DMS53 (cell line): ENCODE results near the gene STPG1.
"Not testable (repeated sequence)": the region's sequence is repeated elsewhere in the genome, so short reads cannot be mapped to it uniquely, and the experiment has no call there.

Experiments
- DNase-seq: peaks from one replicate; lab custom pipeline; 2025; lab: John Stamatoyannopoulos, UW

The STPG1 gene, protein sequence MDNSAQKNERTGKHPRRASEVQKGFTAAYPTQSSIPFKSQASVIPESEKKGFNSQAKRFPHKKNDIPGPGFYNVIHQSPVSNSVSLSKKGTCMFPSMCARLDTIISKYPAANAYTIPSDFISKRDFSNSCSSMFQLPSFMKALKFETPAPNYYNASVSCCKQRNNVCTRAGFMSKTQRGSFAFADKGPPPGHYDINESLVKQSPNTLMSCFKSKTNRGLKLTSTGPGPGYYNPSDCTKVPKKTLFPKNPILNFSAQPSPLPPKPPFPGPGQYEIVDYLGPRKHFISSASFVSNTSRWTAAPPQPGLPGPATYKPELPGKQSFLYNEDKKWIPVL

DNA sequence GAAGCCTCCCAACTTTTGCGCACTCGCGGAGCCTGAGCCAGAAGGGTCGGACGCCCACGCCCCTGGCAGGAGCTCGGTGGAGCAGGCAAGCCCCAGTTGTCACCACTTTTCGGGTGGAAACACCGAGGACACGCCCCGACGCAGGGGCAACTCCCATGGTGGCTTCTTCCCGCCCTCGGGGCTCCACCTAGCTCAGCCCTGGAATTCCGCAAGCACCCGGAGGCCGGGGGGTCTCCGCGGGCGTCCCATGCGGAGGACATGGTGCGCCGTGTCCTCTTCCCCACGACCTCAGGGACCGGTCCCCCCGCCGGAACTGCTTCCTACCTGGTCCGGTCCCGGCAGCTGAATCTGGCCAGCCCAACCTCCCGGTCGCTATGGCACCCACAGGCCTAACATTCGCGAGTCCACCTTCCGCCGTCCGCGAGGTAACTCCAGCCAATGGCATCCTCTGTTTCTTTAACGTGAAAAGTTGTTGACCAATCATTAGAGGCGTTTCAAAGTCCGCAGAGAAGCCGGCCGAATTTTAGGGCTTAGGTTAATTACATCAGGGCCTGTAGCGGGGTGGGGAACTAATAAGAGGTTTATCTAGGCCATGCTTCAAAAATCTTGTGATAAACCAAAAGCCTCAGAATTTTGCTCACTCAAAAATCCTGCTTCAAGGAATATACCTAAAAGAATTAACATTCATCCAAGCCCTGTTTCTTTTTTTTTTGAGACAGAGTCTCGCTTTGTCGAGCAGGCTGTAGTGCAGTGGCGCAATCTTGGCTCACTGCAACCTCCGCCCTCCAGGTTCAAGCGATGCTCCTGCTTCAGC lies at the start of gene STPG1:
Gene STPG1 (minus strand): TSS at position 433 of the 814 bp plus-strand sequence. CDS start 12,394 bp downstream, outside the sequence.
- DNase-seq = peak; percentile 94

DNA sequence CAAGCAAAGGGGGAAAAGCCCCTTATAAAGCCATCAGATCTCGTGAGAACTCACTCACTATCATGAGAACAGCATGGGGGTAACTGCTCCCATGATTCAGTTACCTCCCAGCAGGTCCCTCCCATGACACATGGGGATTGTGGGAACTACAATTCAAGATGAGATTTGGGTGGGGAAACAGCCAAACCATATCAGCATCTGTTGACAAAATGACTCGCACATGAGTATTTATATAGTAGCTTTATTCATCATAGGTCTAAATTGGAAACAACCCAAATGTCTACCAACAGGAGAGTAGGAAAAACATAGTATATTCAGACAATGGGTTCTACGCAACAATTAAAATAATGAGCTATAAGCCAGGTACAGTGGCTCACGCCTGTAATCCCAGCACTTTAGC lies 48.5 kb upstream of the STPG1 start:
- peak; percentile 48 for DNase-seq

DNA sequence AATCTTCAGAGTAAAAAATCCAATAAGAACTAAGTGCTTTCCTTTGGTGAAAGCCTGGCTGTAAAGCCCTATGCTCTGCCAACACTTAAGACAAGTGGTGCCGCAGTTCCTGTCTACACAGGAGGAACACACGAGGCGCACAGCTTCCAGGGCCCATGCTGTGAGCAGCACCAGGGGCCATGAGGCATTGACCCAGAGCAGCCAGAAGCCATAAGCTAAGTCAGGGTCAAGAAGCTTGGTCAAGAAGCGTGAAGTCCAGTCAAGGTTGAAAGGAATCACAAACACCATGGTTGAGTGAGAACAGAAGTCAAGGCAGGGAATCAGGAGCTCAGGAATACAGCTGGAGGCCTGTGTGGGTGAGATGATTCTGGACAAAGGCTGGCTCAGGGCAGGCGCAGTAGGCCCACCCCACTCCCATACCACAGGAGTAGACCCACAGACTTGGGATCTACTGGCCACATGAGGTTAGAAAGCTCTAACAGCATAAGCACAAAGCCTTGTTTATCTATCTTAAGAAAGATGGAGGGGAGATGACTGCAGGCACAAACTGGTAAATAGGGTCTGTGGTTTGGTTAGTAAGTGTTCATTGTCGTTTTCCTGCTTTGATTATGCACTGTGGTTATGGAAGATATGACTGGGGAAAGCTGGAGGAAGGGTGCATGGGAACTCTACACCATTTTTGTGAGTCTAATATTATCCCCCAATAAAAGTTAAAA lies 46.1 kb upstream of the STPG1 start:
- DNase-seq = peak; percentile 66

DNA sequence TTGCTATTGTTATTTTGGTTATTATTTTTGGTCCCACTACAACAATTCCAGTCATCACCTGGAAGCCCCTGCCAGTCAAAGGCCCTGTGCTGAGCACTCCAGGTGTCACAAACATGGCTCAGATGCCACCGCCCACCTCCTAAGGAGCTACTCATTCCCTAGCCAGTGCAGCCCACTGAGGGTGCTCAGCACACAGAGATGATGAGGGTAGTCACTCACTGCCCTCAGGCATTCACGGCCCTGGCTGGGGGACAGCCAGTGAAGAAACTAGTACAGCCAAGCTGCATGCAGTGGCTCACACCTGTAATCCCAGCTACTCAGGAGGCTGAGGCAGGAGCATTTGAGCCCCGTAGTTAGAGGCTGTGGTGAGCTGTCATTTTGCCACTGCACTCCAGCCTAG lies 44.3 kb upstream of the STPG1 start:
- DNase-seq = no peak

DNA sequence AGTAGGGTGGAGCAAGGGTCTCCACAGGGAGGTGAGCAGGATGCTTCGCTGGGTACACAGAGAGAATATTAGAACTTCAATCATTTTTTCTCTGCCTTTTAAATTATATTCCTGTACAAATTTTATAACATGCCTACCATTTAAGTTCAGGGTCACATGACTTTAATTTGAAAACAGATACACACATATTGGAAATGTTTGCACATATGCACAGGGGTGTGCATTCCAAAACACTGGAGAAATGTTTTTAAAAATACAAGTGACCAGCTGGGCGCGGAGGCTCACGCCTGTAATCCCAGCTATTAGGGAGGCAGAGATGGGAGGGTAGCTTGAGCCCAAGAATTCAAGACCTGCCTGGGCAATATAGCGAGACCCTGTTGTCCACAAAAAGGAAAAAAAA lies 41.7 kb upstream of the STPG1 start:
- no peak for DNase-seq

DNA sequence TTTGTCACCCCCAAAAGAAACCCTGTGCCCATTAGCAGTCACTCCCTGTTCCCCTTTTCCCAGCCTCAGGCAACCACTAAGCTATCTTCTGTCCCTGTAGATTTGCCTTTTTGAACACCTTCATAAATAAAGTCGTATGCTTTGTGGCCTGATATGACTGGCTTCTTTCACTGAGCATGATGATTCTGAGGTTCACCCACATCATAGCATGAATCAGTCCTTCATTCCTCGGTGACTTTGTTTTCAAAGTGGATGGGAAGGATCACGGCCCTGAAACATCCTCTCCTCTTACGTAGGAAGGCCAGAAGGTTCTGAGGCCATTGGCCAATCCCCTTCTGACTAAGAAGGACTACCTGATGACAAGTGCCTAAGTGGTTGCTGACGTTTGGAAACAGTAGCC lies 41.1 kb upstream of the STPG1 start:
- no peak for DNase-seq

DNA sequence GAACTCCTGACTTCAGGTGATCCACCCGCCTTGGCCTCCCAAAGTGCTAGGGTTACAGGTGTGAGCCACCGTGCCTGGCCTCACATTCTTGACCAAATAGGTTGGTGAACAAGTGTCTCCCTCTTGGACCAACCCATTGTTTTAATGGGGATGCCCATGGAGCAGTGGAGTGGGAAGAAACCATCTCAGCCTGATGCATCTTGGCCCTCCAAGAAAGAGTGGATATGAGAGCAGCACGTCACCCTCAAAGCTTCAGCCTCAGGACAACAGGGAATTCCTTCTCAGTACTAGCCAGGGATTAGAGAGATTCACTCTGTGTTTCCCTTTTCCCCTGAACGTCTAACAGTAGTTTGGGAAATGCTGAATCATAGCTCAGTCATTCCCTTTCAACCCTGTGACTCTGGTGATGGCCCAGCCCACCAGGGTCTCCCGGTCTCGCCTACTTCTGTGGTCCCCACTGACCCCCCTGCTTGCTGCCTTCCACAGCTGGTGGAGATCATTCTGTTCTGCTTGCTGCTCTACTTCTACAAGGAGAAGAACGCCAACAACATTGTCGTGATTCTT lies 39.4 kb upstream of the STPG1 start:
- DNase-seq = no peak

DNA sequence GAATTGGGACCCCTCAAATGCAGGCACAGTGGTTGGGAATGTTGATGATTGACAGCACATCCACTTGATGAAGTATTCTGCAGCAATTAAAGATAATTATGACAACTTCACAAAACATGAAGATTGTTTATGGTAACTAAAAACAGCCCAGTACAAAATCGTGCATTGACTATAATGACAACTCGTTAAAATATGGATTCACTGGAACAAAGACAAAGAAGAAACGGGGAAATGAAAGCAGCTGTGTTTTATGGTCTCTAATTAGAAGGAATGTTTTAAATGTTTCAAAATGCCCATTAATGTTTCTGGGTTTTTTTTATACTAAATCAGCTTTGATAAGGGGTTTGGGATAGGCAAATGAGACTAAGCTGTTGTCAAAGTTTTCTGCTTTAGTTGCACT lies 38.2 kb upstream of the STPG1 start:
- no peak for DNase-seq

DNA sequence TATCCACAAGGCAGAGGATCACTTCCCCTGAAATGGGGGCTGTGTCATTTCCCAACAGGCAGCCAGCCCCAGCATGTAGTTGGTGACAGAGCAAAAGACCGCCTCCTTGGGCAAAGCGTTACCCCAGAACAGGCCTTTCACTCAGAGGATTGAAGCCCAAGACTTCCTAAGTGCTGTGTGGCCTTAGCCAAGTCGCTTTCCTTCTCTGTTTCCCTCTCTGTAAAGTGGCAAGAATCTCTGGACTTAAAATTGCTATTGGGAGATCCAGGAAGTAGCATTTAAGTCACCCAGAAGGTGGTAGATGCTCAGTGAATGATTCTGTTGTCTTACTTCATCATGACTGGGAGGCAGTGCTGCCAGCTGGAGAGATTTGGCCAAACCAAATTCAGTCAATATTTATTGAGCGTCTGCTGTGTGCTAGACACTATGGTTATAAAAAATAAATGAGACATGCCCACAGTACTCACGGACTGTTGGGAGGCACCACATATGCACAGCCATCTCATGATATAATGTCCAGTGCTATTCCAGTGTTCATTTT lies 37.3 kb upstream of the STPG1 start:
- no peak for DNase-seq

DNA sequence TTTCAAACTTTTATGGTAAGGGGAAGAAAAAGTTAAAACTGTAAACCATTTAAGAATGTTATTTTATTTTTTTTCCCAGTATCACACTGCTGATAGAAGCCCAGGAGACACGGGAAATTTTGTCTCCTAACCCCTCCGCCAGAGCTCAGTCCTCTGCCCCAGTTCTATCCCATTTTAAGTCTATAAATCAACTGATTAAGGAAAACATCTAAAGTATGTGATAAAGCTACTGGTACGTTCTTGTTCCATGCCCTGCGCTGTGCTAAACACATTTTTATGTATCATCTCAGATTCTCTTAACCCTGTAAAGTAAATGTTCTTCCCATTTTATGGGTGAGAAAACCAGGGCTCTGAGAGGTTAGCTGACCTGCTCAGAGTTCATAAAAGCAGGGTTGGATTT lies 36.7 kb upstream of the STPG1 start:
- no peak for DNase-seq

DNA sequence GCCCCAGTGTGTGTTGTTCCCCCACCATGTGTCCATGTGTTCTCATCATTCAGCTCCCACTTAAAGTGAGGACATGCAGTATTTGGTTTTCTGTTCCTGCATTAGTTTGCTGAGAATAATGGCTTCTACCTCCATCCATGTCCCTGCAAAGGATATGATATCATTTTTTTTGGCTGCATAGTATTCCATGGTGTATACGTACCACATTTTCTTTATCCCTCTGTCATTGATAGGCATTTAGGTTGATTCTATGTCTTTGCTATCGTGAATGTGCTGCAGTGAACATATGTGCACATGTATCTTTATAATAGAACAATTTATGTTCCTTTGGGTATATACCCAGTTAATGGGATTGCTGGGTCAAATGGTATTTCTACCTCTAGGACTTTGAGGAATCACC lies 32.9 kb upstream of the STPG1 start:
- DNase-seq = not testable (repeated sequence)

DNA sequence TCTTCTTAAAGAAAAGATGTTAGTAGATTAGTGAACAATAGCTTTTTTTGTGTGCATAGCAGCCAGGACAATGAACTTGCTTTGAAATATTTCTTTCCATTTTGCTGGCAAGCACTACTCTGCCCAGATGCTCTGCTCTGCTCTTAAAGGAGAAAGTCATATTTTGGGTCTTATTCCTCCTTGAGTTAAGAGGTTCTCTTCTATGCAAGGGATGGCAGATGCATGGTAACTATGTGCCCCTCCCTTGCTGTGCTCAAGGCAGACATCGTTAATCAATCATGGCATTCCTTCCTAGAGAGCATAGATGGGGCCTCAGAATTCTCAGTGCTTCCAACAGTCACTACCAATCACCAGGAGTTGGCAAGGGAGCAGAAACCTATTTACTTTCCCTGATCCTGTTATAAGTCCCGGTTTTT lies 29.7 kb upstream of the STPG1 start:
- DNase-seq = no peak

DNA sequence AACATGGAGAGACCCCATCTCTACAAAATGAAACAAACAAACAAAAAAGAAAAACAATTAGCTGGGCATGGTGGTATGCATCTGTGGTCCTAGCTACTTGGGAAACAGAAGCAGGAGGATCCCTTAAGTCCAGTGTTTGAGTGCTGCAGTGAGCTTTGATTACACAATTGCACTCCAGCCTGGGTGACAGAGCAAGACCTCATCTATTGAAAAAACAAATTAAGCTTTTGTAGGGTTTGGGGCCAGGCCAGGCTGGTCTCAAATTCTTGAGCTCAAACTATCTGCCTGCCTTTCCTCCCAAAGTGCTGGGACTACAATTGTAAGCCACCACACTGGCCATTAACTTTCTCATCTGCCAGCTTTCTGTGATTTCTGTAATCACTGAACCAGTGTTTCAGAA lies 29.2 kb upstream of the STPG1 start:
- DNase-seq = no peak

DNA sequence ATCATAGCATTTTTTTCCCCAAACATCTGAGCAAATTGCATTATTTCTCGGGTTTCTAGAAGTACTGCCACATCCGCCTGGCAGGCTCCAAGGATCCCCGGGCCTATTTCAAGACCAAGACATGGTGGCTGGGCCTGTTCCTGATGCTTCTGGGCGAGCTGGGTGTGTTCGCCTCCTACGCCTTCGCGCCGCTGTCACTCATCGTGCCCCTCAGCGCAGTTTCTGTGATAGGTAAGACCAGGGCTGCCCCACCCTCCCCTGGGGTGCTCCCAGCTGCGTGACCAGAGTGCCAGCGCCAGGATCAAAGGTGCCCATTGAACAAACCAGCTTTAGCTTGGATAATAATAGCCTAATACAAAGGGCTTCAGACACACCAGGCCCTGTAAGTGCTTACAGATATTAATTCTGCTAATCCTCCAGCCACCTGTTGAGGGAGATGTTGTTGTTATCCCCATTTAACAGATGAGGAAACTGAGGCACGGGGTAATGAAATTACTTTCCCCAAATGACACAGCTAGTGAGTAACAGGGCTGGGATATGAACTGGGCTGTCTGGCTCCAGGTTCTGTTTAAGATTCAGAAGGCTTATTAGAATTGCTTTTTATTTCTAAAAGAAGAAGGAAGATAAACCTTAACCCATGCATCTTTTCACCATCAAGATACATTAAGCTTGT lies 28.6 kb upstream of the STPG1 start:
- no peak for DNase-seq

DNA sequence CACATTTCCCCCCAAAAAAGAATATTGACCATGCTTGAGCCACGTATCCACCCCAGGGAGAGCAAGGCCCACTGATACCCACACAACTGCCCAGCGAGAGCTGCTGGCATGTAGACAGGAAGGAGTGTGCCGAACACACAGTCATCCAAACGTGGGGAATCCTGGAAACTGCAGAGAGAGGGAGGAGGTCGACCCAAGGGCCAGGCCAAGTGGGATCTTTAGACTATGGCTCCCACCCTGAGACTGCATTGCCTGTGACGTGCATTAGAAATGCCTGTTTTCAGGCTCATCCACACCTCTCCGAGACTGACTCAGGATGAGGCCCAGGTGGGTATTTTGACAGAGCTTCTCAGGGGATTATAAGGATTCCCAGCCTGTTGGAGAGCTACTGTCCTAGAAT lies 27.9 kb upstream of the STPG1 start:
- DNase-seq = no peak

DNA sequence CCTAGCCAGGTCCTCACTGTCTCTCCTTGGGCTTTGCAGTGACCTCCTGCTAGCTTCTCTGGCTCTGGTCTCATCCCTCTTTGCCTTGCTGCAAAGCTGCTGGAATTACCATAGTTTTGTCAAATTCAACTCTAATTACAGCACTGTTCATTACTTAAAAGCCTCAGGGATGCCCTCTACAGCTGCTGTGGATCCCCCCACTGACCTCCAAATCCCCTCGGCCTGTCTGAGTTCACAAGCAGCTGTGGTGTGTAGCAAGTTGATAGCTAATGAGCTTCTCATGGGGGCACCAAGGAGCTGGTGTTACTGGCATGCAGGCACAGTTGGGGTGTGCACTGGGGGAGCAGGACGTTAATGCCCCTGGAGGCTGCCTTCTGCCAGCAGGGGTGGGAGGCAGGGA lies 26.9 kb upstream of the STPG1 start:
- DNase-seq = no peak

DNA sequence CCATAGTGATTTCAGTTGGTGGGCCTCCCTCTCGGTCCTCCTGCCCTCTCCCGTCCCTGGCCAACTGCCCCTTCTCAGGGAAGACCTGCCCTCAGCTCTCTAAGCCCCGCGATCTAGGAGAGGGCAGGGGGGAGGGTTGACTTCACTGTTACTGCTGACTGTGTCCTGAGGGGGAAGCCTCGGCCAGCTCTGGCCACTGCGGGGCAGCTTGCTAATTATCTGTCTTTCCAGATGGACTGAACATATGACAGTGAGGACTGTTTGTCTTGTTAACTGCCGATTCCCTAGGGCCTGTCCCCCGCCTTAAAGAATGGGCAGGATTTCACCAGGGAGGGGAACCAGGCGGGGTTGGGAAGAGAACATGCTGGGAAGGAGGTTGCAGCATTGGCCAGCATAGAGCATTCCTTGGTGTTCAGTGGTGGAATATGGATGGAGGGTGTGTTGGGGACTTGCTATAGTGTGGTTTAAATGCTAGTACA lies 24.9 kb upstream of the STPG1 start:
- no peak for DNase-seq

DNA sequence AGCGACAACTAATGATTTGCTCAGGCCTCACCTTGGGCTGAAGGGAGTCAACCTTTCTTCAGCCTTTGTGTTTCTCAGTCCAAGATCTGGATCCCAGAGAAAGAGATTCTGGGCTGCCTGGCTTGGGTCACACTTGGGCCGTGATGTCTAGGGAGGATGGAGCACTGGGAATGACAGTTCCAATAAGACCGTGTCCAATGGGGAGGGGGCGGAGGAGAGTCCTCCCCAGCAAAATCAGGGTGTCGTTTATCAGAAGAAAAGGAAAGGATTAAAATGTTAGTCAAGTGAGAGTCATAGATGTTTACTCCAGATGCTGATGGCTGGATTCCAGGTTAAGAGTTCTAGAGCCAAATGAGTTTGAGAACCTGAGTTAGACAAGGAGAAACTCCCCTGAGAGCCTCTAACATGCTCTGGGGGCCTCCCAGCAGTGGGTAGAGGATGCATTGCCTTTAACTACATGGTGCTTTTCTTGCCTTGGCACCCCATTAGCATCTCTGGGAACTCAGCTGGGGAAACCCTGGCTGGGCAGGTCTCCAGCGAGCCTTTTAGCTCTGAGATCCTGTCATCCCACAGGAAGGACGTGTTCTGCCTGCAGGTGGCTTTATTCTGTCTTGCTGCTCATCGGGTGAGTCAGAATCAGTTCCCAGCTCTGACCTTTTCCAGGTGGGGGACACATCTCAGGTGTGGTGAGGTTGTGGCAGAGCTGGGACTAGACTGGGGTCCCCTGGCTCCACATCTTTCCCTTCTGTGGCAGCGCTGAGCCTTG lies 24.2 kb upstream of the STPG1 start:
- no peak for DNase-seq

DNA sequence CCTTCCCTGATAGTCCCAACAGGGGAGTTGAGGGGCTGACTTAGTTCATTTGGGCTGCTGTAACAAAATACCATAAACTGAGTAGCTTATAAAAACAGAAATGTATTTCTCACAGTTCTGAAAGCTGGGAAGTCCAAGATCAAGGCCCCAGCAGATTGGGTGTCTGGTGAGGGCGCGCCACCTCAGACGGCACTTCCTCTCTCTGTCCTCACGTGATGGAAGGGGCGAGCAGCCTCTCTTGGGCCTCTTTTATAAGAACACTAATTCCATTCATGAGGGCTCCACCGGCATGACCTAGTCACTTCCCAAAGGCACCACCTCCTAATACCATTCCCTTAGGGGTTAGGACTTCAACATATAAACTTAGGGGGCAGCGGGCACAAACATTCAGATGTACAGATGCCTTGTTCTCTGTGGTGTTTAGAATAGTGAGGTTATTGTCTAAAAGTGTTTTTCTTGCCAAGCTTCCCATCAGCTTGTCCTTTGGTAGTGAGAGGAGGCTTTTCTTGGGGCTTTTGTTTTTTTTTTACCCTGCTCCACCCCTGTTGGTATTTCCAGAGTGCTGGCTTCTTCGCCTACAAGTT lies 22.3 kb upstream of the STPG1 start:
- no peak for DNase-seq

DNA sequence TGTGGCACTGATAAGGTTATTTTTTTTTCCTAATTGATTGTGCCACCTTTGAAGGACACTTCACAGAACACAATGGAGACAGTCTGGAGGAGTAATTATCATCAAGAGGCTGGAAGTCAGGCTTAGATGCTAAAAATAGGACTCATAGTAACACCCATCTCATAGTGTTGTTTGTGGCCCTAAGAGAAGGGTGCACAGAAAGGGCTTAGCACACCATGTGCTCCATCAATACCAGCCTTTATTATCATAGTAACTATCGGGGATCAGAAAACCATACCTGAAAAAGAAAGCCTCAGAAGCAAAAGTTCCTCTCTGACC lies 13.9 kb upstream of the STPG1 start:
- no peak for DNase-seq
